HuH-7 (cell line): ENCODE results near the gene COX10.
"Not testable (repeated sequence)": the region's sequence is repeated elsewhere in the genome, so short reads cannot be mapped to it uniquely, and the experiment has no call there.

Experiments used
- DNase-seq: peaks from one replicate; pipeline ENCODE4 v3.0.0; 2011; ENCODE audit warnings: low spot score

The COX10 gene

DNA sequence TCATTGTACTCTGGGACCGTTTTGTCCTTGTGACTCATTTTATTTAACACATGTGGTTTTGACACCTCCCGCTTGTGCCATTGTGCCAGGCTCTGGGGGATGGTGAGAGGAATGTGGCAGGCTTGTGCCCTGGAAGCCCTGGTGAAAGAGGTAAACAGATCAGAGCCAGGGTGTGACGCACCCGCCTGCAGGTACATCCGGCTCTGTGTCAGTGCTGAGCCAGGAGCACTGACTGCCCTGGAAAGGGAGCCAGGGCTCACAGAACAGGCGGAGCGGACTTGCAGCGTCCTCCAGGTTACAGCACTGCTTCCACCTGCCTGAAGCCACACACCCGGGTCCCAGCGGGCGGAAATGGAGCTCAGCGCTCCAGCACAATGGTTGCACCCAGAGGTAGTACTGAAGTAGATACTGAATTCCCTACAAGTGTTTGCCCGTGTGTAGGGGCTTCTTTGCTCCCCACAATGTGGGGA is 136.7 kb downstream of the COX10 start:
- DNase-seq, result no peak

DNA sequence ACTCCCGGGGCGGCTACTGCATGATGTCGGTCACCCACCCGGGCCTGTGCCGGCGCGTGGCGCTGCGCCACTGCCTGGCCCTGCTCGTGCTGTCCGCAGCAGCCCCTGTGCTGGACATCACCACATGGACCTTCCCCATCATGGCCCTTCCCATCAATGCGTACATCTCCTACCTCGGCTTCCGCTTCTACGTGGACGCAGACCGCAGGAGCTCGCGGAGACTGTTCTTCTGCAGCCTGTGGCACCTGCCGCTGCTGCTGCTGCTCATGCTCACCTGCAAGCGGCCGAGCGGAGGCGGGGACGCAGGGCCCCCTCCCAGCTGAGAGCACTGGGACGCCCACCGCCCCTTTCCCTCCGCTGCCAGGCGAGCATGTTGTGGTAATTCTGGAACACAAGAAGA is 137.6 kb downstream of the COX10 start:
- no peak for DNase-seq

DNA sequence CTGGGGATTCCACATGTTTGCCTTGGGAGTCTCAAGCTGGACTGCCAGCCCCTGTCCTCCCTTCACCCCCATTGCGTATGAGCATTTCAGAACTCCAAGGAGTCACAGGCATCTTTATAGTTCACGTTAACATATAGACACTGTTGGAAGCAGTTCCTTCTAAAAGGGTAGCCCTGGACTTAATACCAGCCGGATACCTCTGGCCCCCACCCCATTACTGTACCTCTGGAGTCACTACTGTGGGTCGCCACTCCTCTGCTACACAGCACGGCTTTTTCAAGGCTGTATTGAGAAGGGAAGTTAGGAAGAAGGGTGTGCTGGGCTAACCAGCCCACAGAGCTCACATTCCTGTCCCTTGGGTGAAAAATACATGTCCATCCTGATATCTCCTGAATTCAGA is 138.5 kb downstream of the COX10 start:
- no peak for DNase-seq

DNA sequence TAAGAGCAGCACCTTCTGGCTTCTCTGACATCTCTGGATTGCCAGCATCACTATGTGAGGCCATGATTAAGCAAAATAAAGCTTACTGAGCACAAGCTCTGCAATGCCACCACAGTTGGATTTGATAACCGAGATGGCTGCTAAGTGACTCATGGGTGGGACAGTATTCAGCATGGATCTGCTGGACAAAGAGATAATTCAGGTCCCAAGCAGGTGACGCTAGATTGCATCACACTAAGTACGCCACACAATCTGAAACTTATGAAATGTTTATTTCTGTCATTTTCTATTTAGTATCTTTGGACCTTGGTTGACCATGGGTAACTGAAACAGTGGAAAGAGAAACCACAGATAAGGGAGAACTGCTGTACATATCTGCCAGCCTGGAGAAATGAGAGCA is 139.9 kb downstream of the COX10 start:
- DNase-seq, result peak; percentile 74

DNA sequence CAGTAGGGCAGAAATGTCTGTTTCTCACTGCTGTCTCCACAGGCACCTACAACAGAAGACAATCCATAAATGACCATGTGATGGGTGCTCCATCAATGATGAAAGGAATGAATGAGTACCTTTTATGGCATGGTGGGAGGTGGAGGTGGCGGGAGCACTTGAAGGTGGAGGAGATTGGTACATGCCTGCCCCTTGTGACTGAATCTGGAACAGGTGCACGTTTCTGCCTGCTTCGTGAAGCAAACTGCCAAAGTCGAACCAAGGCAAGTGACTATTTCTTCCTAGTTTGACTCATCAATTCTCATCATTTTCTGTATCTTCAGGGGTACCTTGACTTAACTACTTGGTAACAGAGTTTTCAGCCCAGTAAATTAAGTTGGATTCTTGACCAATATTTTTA is 141.9 kb downstream of the COX10 start:
- DNase-seq, result no peak

DNA sequence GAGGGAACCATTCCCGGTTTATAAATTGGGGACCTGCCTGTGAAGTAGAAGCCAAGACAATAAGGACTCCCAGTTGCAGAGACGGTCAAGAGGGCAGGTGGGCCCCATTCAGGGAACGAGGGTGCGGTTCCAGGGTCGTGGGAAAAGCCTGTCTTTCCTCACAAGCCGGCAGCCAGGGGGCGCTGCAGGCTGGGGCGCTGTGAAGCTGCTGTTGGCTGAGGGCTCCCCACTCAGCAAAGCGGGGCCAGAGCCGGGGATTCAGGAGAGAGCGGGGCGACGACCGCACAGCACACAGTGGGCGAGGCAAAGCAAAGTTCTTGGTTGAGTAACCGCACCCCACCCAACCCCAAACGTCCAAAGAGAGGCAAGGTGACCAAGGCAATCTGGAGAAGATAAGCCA is 142.5 kb downstream of the COX10 start:
- no peak for DNase-seq

DNA sequence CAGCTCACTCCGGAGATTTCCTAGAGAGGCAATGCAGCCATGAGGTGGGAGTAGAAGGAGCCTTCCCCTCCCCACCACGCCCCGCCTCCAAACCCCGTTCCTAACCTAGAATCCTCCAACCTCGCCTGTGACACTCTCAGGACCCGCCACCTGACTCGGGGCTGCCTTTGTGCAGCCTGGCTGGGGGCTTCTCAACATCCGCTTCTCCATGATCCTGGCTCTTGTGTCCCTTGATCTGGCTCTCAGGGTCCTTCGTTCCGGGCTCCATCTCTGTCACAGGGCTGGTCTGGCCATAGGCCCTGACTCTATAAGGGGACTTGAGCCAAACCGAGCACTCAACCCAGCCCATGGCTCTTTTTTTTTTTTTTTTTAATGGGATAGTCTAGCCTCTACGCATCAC is 143.1 kb downstream of the COX10 start:
- no peak for DNase-seq

DNA sequence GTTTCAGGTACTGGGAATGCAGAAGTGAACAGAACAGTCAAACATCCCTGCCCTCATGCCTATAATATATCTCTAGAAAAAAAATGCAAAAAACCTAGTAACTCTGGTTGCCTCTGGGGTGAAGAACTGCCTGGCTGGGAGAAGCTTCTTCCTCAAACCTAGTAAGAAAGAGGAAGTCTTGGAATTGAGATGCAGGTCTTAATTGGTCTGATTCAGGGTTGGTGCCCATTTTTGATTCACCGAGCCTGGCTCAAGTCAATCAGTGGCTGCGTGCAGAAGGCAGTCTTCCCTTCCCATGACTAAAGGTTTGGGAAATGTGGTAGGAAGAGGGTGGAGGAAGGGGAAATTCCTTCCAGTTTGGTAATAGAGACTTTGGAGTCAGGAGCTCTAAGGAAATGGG is 145.0 kb downstream of the COX10 start:
- no peak for DNase-seq

DNA sequence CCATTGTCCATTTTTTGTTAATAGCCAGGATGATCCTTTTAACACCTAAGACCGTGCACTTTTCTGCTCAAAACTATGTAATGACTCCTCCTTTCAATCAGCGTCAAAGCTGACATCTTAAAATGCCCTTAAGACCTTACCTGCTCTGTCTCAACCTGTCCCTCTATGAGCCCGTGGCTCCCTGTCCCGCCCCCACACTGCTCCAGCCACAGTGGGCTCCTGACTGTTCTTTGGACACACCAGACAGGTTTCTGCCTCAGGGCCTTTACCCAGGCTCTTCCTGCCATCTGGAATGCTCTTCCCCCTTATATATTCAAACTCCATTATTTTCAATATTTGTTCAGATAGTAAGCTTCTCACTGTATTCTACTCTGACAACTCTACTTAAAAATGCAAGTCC is 153.3 kb downstream of the COX10 start:
- DNase-seq, result no peak

DNA sequence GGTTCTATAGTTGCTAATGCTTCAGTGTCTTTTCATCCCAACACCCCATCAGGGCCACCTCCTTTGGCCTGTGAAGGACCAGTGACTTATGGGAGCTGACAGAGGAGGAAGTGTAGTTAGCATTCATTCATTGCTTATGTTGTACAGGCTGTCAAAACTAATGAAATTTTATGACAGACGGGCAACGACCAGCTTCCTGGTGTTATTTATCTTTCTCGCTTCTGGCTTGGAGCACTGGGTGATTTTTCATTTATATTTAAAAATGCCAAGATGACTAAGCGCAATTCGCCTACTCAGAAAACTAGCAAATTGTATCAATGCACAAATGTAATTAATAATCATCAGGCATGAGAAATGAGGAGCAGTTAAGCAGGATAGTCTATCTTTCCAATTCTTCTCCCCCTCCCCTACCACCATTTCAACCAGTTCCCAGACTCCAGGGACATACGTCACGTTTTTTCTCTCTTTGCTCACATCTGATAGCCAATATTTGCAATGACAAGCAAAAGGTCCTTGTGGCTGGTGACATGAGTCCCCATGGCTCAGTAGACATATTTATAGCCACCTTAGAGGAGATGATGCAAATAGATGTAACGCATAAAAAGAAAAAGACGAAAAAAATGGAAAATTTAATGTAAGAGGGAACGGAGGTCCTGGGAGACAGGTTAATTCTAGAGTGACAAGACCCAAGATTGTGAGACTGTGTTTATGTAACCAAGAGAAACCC is 156.1 kb downstream of the COX10 start:
- no peak for DNase-seq

DNA sequence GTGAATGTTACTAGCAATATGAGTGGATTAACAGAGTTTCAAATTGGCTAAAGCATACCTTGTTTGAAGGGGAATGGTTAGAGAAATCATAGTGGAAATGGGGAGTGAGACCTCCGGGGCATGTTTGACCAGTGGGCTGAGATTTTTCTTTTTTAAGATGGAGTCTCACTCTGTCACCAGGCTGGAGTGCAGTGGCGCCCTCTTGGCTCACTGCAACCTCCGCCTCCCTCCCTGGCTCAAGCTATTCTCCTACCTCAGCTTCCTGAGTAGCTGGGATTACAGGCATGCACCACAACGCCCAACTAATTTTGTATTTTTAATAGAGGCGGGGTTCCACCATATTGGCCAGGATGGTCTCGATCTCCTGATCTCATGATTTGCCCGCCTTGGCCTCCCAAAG is 157.7 kb downstream of the COX10 start:
- no peak for DNase-seq

DNA sequence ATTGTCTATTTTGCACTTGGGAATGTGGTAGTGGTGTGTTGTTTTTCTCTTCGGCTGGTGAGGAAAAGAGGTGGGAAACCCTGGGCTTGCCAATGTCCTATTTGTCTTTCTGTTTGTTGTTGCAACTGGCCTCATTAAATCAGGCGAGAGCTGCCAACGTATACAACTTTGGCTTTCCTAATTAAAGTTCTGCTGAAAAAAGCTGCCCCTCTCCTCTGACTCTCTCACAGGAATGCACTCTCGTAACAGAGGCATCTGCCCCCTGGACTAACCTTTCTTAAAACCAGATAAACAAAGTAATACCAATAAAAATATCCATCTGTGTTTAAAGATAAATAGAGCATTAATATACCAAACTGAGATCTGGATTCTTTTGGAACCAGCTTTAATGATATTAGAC is 159.6 kb downstream of the COX10 start:
- no peak for DNase-seq

DNA sequence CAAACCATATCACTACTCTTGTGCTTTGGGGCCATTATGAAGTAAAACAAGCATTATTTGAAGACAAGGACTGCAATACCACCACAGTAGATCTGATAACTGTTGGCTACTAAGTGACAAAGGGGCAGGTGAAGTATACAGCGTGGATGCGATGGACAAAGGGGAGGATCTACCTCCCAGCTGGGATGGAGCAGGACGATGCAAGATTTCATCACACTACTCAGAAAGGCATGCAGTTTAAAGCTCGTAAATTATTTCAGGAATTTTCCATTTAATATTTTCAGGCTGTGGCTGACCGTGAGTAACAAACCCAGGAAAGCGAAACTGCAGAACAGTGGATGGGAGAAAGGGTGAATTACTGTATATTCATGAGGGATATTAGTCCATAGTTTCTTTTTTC is 161.9 kb downstream of the COX10 start:
- DNase-seq, result not testable (repeated sequence)

DNA sequence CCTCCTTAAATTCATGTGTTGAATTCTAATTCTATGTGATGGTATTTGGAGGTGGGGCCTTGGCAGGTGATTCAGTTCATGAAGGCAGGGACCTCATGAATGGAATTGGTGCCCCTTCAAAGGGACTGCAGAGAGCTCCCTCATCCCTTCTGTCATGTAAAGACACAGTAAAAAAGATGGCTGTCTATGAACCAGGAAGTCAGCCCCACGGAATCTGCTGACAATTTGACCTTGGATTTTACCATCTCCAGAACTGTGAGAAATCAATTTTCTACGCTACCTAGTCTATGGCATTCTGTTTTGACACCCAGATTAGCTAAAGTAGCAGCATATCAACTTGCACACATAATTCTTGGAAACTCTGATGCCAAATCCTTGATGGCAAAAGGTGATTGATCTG is 165.7 kb downstream of the COX10 start:
- not testable (repeated sequence) for DNase-seq

DNA sequence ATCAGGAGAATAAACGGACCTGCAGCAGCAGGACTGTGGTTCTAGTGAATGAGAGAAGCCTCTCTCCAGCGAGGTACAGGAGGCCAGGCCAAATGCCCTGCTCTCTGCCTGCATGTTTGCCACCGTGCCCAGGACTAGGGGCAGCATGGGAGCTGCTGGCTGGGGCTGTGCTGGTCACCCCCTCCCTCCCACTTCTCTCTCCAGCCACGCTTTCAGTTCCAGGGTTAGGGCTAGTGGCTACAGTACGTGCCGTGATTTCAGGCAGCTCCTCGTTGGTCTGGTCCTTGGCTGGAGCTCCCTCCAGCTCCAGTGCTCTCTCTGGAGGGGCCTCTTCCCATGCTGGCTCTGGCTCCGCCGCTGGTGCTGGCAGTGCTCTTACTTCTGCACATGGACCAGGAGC is 166.7 kb downstream of the COX10 start:
- DNase-seq, result not testable (repeated sequence)

DNA sequence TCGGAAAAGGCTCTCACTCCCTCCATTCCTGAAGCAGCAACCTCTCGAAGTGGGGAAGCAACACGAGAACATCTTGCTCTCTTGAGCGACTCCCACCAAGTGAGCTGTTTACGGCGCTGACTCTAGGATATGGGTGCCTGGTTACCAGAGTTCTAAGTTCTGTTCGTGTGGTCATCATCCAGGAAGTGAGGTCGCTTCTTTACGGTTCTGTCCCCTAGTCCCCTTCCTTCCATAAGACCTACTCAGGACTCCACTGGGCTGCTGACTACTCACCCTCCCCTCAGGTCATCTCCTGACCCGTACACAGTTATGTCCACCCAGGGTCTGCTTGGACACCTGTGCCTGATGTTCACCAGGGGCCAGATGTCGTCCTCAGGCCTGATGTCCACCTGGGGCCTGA is 167.5 kb downstream of the COX10 start, which contains the start of gene CDRT15:
Gene CDRT15 (minus strand): TSS at position 101 of the 400 bp plus-strand sequence. CDS start 29 bp downstream, at position 72.
- not testable (repeated sequence) for DNase-seq

DNA sequence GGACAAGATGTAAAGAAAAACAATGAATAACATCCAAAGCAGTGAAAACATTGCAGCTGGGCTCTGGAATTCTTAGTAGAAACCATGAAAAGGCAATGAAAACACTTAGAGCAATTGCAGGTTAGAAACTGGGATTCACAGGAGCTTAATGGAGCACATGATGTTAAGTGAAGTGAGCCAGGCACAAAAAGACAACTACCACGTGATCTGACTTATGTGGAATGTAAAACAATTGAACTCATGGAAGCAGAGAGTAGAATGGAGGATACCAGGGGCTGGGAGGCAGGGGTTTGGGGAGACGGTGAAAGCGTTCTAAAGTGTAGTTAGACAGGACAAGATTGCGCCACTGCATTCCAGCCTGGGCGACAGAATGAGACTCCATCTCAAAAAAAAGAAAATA is 170.0 kb downstream of the COX10 start:
- not testable (repeated sequence) for DNase-seq

DNA sequence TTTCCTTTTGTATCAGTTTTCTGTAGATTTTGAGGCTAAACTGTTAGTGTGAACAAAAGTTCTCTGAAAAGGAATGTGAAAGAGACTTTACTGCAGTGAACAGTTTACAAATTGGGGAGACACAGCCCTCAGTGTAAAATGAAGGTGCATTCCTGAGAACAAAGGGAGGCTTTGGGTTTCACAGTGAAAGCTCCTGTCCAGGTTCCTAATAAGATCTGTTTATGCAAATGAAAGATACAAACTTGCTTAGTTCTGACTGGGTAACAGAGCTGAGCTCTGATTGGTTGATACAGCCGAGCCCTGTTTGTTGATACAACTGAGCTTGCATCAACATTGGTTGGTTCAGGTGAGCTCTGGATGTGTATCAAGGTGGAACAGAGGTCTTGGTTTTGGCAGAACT is 175.7 kb downstream of the COX10 start:
- no peak for DNase-seq

DNA sequence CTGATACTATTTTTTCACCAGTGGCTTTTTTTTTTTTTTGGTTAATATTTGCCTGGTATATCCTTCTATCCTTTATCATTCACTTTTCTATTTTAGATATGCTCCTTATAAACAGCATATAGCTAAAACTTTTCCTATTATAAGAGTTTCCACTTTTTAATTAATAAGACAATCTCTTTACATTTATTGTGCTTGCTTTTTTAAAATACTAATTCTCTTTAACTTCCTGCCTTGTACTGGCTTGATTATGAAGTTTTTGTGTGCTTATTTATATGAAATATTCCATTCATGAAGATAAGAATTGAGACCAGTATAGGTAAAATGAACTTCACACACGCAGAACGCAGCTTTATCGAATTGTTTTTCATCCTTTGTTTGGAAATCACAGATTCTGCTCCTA is 176.3 kb downstream of the COX10 start:
- no peak for DNase-seq
